IMR-90 (cell line): ENCODE data around the gene RAB42. TPM values are rescaled to one million over a fixed set of nuclear protein-coding genes. Genes with fewer than 3 reads are reported as not detected.

Experiments
- ATAC-seq: fragments of 200-7000 bp; cut with Tn5 transposase; 2 replicates; pipeline ENCODE4 v1.9.1; 2020; ENCODE audit warnings: low read depth, mild to moderate bottlenecking, moderate library complexity
- BruUV-seq: library from RNA; stranded (reverse); fragments of 400-500 nt; replicated peaks from 2 replicates; lab custom pipeline; 2021; lab: Mats Ljungman, UMichigan
- CTCF ChIA-PET: fragments of 300-600 bp; formaldehyde crosslinking; extraction: SDS; loops from one replicate; lab custom pipeline; 2021; ENCODE audit warnings: antibody characterized with exemption; lab: Yijun Ruan, JAX
- POLR2A ChIA-PET: fragments of 300-600 bp; sonication (Branson Sonifier 250); formaldehyde crosslinking; loops from one replicate; lab custom pipeline; 2022; ENCODE audit warnings: antibody characterized with exemption; ENCODE audit not compliant: unreplicated experiment; lab: Charles Lee
- DNase-seq: peaks from one replicate; pipeline ENCODE4 v3.0.0; 2013
- H2AFZ ChIP-seq: replicated peaks from 2 replicates; pipeline ENCODE3; 2013; ENCODE audit warnings: low read length, mild to moderate bottlenecking; ENCODE audit not compliant: poor library complexity
- H2AK5ac ChIP-seq: 2 replicates; pipeline ENCODE4 v1.6.1; 2013; ENCODE audit warnings: low read depth, low read length, inconsistent platforms
- H2AK9ac ChIP-seq: replicated peaks from 2 replicates; pipeline ENCODE3; 2013; ENCODE audit warnings: mild to moderate bottlenecking, low read depth, low read length, moderate library complexity; ENCODE audit not compliant: poor library complexity
- H2BK120ac ChIP-seq: 2 replicates; pipeline ENCODE4 v1.6.1; 2013; ENCODE audit warnings: low read depth, low read length, inconsistent platforms
- H2BK15ac ChIP-seq: 3 replicates; pipeline ENCODE4 v1.6.1; 2013; ENCODE audit warnings: low read depth, low read length, inconsistent platforms
- H2BK20ac ChIP-seq: 2 replicates; pipeline ENCODE4 v1.6.1; 2013; ENCODE audit warnings: low read depth, mild to moderate bottlenecking, inconsistent platforms, low read length, moderate library complexity
- H2BK5ac ChIP-seq: 2 replicates; pipeline ENCODE4 v1.6.1; 2013; ENCODE audit warnings: mild to moderate bottlenecking, low read depth, low read length, inconsistent platforms; ENCODE audit not compliant: poor library complexity, severe bottlenecking
- H3K14ac ChIP-seq: replicated peaks from 2 replicates; pipeline ENCODE4 v1.6.1; 2013; ENCODE audit warnings: low read depth, low read length, inconsistent platforms
- H3K18ac ChIP-seq: 2 replicates; pipeline ENCODE4 v1.6.1; 2013; ENCODE audit warnings: low read depth, low read length, control low read depth
- H3K23ac ChIP-seq: 2 replicates; pipeline ENCODE4 v1.6.1; 2013; ENCODE audit warnings: low read depth, low read length, inconsistent platforms
- H3K27ac ChIP-seq: 2 replicates; pipeline ENCODE4 v1.5.1; 2013; ENCODE audit warnings: mild to moderate bottlenecking, control low read depth, low read length; ENCODE audit not compliant: insufficient read depth
- H3K27me3 ChIP-seq: 2 replicates; pipeline ENCODE4 v1.6.1; 2013; ENCODE audit warnings: low read length; ENCODE audit not compliant: control insufficient read depth, insufficient read depth
- H3K36me3 ChIP-seq: 2 replicates; pipeline ENCODE4 v1.6.1; 2013; ENCODE audit warnings: low read length, mixed read lengths; ENCODE audit not compliant: control insufficient read depth, insufficient read depth
- H3K4ac ChIP-seq: 2 replicates; pipeline ENCODE4 v1.6.1; 2013; ENCODE audit warnings: low read depth, low read length, inconsistent platforms
- H3K4me1 ChIP-seq: 2 replicates; pipeline ENCODE4 v1.6.1; 2013; ENCODE audit warnings: low read length, mixed read lengths; ENCODE audit not compliant: control insufficient read depth, insufficient read depth
- H3K4me2 ChIP-seq: 2 replicates; pipeline ENCODE4 v1.6.1; 2013; ENCODE audit warnings: low read depth, mild to moderate bottlenecking, control low read depth, low read length, moderate library complexity
- H3K4me3 ChIP-seq: 2 replicates; pipeline ENCODE4 v1.5.1; 2013; ENCODE audit warnings: low read depth, mild to moderate bottlenecking, control low read depth, low read length, moderate library complexity; ENCODE audit not compliant: insufficient read depth
- H3K56ac ChIP-seq: 2 replicates; pipeline ENCODE4 v1.6.1; 2013; ENCODE audit warnings: low read length, inconsistent platforms; ENCODE audit not compliant: insufficient read depth; ENCODE audit errors: extremely low read depth
- H3K79me1 ChIP-seq, 2 experiments: 2 replicates each; pipeline ENCODE4 v1.6.1; 2013; ENCODE audit warnings: low read length in 2 of 2, inconsistent platforms in 1 of 2, low read depth in 1 of 2
- H3K9ac ChIP-seq: 2 replicates; pipeline ENCODE4 v1.6.1; 2013; ENCODE audit warnings: low read depth, low read length, control low read depth
- H3K9me1 ChIP-seq: 2 replicates; pipeline ENCODE4 v1.6.1; 2013; ENCODE audit warnings: low read length, inconsistent platforms; ENCODE audit not compliant: insufficient read depth
- H3K9me3 ChIP-seq: 2 replicates; pipeline ENCODE4 v1.6.1; 2013; ENCODE audit warnings: low read length; ENCODE audit not compliant: control insufficient read depth, insufficient read depth
- H4K20me1 ChIP-seq: 2 replicates; pipeline ENCODE4 v1.6.1; 2013; ENCODE audit warnings: low read length, inconsistent platforms; ENCODE audit not compliant: insufficient read depth
- H4K5ac ChIP-seq: 2 replicates; pipeline ENCODE4 v1.6.1; 2013; ENCODE audit warnings: mild to moderate bottlenecking, low read depth, low read length, control low read depth
- H4K8ac ChIP-seq, 2 experiments: 2 replicates each; pipeline ENCODE4 v1.6.1; 2013; ENCODE audit warnings: low read depth in 2 of 2, low read length in 2 of 2, control low read depth in 1 of 2, inconsistent platforms in 1 of 2
- H4K91ac ChIP-seq: 2 replicates; pipeline ENCODE4 v1.6.1; 2013; ENCODE audit warnings: low read depth, low read length, inconsistent platforms; ENCODE audit not compliant: insufficient read depth
- CEBPB ChIP-seq: IDR thresholded peaks from 2 replicates; pipeline ENCODE4 v1.6.1; 2012; ENCODE audit warnings: low read depth, low read length, improper control_type of control experiment
- CHD1 ChIP-seq: IDR thresholded peaks from 2 replicates; pipeline ENCODE4 v1.6.1; 2012; ENCODE audit warnings: low read depth, low read length, improper control_type of control experiment
- MAZ ChIP-seq: IDR thresholded peaks from 2 replicates; pipeline ENCODE4 v1.6.1; 2012; ENCODE audit warnings: low read depth, mild to moderate bottlenecking, low read length, improper control_type of control experiment, moderate library complexity, borderline replicate concordance
- POLR2A ChIP-seq: IDR thresholded peaks from 2 replicates; pipeline ENCODE4 v1.6.1; 2012; ENCODE audit warnings: mild to moderate bottlenecking, low read depth, low read length
- RFX5 ChIP-seq: IDR thresholded peaks from 2 replicates; pipeline ENCODE4 v1.8.0; 2012; ENCODE audit warnings: low read depth, mild to moderate bottlenecking, low read length, moderate library complexity
- SMC3 ChIP-seq: fragments of 150-350 bp; IDR thresholded peaks from 2 replicates; pipeline ENCODE4 v1.6.1; 2016; ENCODE audit warnings: low read depth, mild to moderate bottlenecking, antibody characterized with exemption, low read length, moderate library complexity
- USF2 ChIP-seq: fragments of 150-350 bp; IDR thresholded peaks from 2 replicates; pipeline ENCODE4 v1.6.1; 2017; ENCODE audit warnings: mild to moderate bottlenecking, antibody characterized with exemption, low read length, low read depth
- WGBS, 2 experiments: methylation state at CpG; one replicate each; pipeline versions ENCODE4 v1.1.5 to v1.1.7; 2013; ENCODE audit warnings: missing lambda C conversion rate in 2 of 2; ENCODE audit not compliant: insufficient read length in 1 of 2; ENCODE audit errors: extremely low coverage in 2 of 2; 5-methylcytosine and 5-hydroxymethylcytosine counted together
- dilution Hi-C: fragments of 300-500 bp; cut with HindIII; formaldehyde crosslinking; loops from one replicate; pipeline ENCODE4 v1.14.3; 2018; ENCODE audit warnings: low sequenced_read_pairs; ENCODE audit not compliant: unreplicated experiment
- in situ Hi-C: fragments of 300-500 bp; cut with MboI; formaldehyde crosslinking; loops from 3 replicates; pipeline ENCODE4 v1.14.3; 2019; ENCODE audit warnings: low sequenced_read_pairs, inconsistent platforms, mixed read lengths
- intact Hi-C: fragments of 100-400 bp; cut with micrococcal nuclease; formaldehyde crosslinking; loops from 2 replicates; pipeline ENCODE4 v1.10.0; 2022
- polyA plus RNA-seq, 3 experiments: library from polyadenylated mRNA; depleted of rRNA; stranded (reverse); fragments of >200 nt; gene quantifications; 2 replicates each; pipeline ENCODE4 v1.2.3, GENCODE V29; 2012; ENCODE audit warnings: low replicate concordance in 1 of 3
- total RNA-seq: library from RNA; depleted of rRNA; stranded (reverse); fragments of >200 nt; gene quantifications from 2 replicates; pipeline ENCODE4 v1.2.3, GENCODE V29; 2012
- TF ChIP-seq, protein P1 (sequence below): fragments of 150-350 bp; IDR thresholded peaks from 2 replicates; pipeline ENCODE4 v1.6.1; 2016; ENCODE audit warnings: low read depth, mild to moderate bottlenecking, low read length, moderate library complexity, borderline replicate concordance
- TF ChIP-seq, protein P2 (sequence below): conservative IDR thresholded peaks from 2 replicates; pipeline ENCODE4 v1.5.1; 2012; ENCODE audit warnings: mild to moderate bottlenecking, low read depth, low read length, improper control_type of control experiment

The RAB42 gene
- total and polyA plus RNA-seq, 2 of the 4 experiments (the other 2 are of a cell fraction), result 0.77 to 0.90 TPM

DNA sequence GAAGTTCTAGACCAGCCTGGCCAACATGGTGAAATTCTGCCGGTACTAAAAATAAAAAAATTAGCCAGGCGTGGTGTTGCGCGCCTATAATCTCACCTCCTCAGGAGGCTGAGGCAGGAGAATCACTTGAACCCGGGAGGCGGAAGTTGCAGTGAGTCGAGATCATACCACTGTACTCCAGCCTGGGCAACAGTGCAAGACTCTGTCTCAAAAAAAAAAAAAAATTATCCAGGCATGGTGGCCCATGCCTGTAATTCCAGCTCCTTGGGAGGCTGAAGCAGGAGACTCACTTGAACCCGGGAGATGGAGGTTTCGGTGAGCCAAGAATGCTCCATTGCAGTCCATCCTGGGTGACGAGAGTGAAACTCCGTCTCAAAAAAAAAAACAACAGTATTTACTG, 18.5 kb upstream of the RAB42 start:
- peaks cover 15% of the 10 kb centered on the region for H4K20me1 ChIP-seq
- intact Hi-C loops (no loop called here), dilution Hi-C loops (no loop called here), in situ Hi-C loops (no loop called here)
- no peak overlapping the region for H4K5ac ChIP-seq
- H3K4ac ChIP-seq, result no peak overlapping the region
- DNase-seq (no peak), ATAC-seq (no peak)
- no peak overlapping the region for H2BK120ac ChIP-seq
- no peak overlapping the region for H2BK5ac ChIP-seq
- H3K56ac ChIP-seq, result no peak overlapping the region
- H2AK9ac ChIP-seq, result no peak overlapping the region
- no peaks in the 10 kb centered on the region for H3K9me3 ChIP-seq
- BruUV-seq, result no TSS peak
- no peak overlapping the region for H3K14ac ChIP-seq
- POLR2A ChIA-PET, result interaction anchor here (0.6 kb wide), 1 partner anchor 91 kb away, joined by 21 read pairs; no protein-coding TSS in a partner anchor
- no peak overlapping the region for H3K27ac ChIP-seq
- H2BK20ac ChIP-seq, result no peak overlapping the region
- TF ChIP-seq CHD1 (no peak), SMC3 (no peak), CEBPB (no peak), MAZ (no peak), POLR2A (no peak), USF2 (no peak), RFX5 (no peak)
- TF ChIP-seq, protein P1, sequence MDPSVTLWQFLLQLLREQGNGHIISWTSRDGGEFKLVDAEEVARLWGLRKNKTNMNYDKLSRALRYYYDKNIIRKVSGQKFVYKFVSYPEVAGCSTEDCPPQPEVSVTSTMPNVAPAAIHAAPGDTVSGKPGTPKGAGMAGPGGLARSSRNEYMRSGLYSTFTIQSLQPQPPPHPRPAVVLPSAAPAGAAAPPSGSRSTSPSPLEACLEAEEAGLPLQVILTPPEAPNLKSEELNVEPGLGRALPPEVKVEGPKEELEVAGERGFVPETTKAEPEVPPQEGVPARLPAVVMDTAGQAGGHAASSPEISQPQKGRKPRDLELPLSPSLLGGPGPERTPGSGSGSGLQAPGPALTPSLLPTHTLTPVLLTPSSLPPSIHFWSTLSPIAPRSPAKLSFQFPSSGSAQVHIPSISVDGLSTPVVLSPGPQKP, result no peak
- TF ChIP-seq, protein P2, sequence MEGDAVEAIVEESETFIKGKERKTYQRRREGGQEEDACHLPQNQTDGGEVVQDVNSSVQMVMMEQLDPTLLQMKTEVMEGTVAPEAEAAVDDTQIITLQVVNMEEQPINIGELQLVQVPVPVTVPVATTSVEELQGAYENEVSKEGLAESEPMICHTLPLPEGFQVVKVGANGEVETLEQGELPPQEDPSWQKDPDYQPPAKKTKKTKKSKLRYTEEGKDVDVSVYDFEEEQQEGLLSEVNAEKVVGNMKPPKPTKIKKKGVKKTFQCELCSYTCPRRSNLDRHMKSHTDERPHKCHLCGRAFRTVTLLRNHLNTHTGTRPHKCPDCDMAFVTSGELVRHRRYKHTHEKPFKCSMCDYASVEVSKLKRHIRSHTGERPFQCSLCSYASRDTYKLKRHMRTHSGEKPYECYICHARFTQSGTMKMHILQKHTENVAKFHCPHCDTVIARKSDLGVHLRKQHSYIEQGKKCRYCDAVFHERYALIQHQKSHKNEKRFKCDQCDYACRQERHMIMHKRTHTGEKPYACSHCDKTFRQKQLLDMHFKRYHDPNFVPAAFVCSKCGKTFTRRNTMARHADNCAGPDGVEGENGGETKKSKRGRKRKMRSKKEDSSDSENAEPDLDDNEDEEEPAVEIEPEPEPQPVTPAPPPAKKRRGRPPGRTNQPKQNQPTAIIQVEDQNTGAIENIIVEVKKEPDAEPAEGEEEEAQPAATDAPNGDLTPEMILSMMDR, result no peak
- no peaks in the 10 kb centered on the region for H3K27me3 ChIP-seq
- no peak overlapping the region for H3K9ac ChIP-seq
- no peak overlapping the region for H2BK15ac ChIP-seq
- no peak overlapping the region for H3K23ac ChIP-seq
- H3K9me1 ChIP-seq, result 0 out of 2 replicates have a peak, but pooled peaks cover 4% of the 10 kb centered on the region
- no peak overlapping the region for H4K91ac ChIP-seq
- no peak overlapping the region for H4K8ac ChIP-seq
- H3K4me1 ChIP-seq, result no peaks in the 10 kb centered on the region
- H3K36me3 ChIP-seq, result peaks cover 47% of the 10 kb centered on the region
- CTCF ChIA-PET, result no interaction called here
- whole genome bisulfite sequencing, 2 experiments, result no CpG with 5 or more reads among the region's 11 CpGs
- H2AFZ ChIP-seq, result no peak overlapping the region
- H3K18ac ChIP-seq, result no peak overlapping the region
- H3K4me3 ChIP-seq, result no peak overlapping the region
- peaks cover 1 to 9% of the 10 kb centered on the region in 2 experiments; a peak in 3 of 4 replicates for H3K79me1 ChIP-seq
- no peak overlapping the region for H2AK5ac ChIP-seq
- H3K4me2 ChIP-seq, result no peak overlapping the region
